ENCODE measurements around the gene PRDM15.

- no peak for TF ChIP-seq CTCF (IDR thresholded peaks at IDR 0.05)
- no peak for TF ChIP-seq POLR2AphosphoS5 (IDR thresholded peaks at IDR 0.05)
Observed at GRCh38 chr21:41900401-41900800, 21.3 kb upstream of the PRDM15 start.

Measured in transverse colon (tissue), 4 donors.